Left hindlimb (tissue), 1 donor: Measurements from ENCODE around the gene SLC6A16.
"Not testable (repeated sequence)": the region's sequence is repeated elsewhere in the genome, so short reads cannot be mapped to it uniquely, and the experiment has no call there.

Source experiments
- DNase-seq: peaks from one replicate; pipeline ENCODE4 v3.0.0-alpha.2; 2018

Gene SLC6A16

DNA sequence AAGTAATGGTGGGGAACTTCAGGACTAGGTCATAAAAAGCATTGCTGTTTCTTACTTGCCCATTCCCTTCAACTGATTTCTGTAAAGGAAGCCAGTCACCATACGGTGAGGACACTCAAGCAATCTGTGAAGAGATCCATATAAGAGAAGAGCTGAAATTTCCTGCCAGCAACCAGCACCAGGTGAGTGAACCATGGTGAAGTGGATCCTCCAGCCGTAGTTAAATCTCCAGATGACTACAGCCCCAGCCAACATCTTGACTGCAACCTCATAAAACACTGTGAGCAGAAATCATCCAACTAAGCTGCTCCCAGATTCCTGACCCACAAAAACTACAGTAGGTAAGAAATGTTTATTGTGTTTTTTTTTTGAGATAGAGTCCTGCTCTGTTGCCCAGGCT lies 3.8 kb upstream of the SLC6A16 start:
- no peak for DNase-seq

DNA sequence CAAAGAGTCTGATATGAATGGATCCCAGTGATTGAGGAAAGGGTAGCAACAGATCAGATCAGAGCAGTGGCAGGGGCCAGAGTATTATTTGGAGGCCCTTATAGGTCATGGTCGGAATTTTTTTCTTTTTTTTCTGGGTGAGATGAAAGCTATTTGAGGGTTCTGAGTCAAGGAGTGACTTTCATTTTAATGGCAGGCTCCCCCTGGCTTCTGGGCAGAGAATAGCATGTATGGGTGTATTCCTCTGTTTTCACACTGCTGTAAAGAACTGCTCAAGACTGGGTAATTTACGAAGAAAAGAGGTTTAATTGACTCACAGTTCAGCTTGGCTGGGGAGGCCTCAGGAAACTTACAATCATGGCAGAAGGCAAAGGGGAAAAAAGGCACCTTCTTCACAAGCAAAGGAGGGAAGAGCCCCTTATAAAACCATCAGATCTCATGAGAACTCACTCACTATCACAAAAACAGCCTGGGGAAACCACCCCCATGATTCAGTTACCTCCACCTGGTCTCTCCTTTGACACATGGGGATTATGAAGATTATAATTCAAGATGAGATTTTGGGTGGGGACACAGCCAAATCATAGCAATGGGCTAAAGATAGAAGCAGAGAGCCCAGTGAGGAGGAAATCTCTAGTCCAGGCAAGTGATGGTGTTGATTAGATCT lies 3.0 kb upstream of the SLC6A16 start:
- DNase-seq = no peak

GRCh38 chr19:49326165-49326704 lies 1.2 kb upstream of the SLC6A16 start:
- no peak for DNase-seq

- DNase-seq = not testable (repeated sequence)
These were observed 765 bp upstream of the SLC6A16 start for GRCh38 chr19:49325756-49326155.

- no peak for DNase-seq
These were observed 6.7 kb downstream of the SLC6A16 start for GRCh38 chr19:49318296-49318695.

- DNase-seq = no peak
These were observed 8.7 kb downstream of the SLC6A16 start for GRCh38 chr19:49316284-49316683.

DNA sequence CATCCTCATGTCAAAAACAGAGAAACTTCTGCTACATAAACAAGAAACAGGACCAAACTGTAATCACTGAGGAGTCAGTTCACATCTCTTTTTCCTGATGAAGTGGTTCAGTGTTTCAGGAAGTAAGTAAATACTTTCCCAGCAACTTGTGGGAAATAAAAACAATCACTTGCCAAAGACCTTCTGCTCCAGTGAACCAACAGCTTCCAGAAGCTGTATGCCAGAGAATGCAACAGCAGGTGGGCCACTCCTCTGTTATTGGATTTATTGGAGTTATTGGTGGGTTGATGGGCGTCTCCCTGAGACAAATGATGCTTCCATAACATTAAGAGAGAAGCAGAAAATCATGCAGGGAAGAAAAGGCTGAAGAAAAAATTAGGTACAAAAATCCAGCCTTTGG lies 9.9 kb downstream of the SLC6A16 start:
- no peak for DNase-seq

DNA sequence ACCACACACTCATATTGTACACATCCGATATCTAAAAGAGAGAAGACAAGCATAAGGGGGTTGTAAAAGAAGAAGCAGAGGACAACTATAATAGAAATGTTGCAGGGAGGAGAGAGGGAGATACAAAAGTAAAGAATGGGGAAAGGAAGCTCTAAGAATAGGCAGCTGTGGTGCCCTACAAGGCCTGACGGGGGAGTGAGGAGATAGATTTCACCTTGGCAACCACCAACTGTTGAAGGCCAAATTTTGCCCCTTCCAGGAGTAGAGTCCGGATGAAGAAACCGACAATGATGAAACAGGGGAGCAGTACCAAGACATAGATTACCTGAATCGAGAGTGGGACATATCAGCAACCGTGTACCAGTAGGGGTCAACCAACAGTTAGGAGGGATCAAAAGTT lies 15.9 kb downstream of the SLC6A16 start:
- no peak for DNase-seq

- DNase-seq = not testable (repeated sequence)
These were observed 18.3 kb downstream of the SLC6A16 start for GRCh38 chr19:49306734-49307133.

DNA sequence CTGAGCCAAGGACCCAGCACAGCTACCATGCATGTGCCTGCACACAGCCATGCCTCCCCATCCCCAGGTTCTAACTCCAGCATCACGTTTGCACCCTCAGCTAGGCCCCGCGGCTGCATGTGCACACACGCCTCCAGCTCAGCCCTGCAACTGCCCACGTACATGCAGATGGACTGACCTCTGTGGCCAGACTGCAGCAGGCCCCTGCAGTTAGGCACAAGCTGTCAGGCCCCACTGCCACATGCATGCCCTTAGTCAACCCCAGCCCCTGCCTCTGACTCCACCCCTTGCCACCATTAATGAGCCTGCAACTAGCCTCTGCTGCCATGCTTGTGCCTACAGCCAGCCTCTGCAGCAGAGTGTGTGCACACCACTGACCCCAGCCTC lies 23.1 kb downstream of the SLC6A16 start:
- DNase-seq = no peak

DNA sequence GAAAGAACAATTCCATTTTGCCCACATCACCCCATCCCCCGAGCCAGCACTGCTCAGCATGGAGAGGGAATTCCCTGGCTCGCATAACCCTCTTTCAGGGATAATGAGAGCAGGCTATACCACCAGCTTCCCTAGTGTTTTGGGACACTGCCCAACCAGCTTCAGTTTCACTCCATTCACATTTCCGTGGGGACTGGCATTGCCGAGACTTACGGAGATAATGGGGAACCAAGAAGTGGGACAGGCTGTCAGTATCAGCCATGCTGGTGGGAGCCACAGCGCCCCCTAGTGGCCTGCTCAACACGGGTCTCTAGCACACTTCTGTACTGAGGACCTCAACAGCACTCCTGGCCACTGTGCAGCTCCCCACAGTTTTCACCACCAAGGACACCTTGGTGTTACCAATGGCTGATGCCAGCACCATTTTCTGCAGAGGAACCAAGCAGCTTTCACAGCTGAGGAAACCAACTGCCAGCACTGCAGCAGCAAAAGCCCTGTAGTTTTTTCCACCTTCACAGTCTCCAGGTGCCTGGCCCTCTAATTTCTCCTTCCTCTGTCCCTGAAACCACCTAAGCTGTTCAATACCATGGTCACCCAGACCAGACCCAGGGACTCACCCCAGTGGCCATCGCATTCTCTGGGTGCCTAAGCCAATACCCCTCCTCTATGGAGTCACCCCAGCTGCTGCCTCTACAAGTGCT lies 23.7 kb downstream of the SLC6A16 start:
- peak; percentile 49 for DNase-seq

DNA sequence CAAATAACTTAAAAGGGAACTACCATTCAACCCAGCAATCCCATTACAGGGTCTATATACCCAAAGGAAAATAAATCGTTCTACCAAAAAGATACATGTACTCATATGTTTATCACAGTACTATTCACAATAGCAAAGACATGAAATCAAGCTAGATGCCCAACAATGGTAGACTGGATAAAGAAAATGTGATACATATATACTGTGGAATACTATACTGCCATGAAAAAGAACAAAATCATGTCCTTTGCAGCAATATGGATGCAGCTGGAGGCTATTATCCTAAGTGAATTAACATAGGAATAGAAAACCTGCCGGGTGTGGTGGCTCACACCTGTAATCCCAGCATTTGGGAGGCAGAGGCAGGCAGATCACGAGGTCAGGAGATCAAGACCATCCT lies 26.3 kb downstream of the SLC6A16 start:
- DNase-seq = not testable (repeated sequence)

- DNase-seq = no peak
These were observed 27.6 kb downstream of the SLC6A16 start for GRCh38 chr19:49297403-49297802.

GRCh38 chr19:49295208-49295880 lies 29.6 kb downstream of the SLC6A16 start:
- no peak for DNase-seq

DNA sequence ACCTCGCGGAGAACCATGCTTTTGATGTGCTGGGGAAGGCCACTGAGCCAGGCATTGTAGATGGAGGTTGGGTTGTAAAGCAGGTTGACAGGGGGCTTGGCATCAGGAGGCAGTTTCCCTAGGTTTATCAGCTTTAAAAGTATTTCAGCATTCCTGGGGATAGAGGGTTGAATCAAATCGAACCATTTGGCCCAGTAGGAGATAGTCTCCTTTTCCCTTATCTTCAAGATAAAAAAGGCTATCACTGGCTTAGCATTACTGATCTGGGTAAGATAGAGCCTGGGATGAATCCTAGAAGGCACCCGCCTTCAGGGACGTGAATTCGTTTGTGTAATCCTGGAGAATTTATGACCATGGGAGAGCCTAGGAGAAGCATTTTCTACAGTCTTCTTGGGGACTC lies 30.6 kb downstream of the SLC6A16 start:
- no peak for DNase-seq

- DNase-seq = no peak
These were observed 34.5 kb downstream of the SLC6A16 start for GRCh38 chr19:49290517-49290916.

DNA sequence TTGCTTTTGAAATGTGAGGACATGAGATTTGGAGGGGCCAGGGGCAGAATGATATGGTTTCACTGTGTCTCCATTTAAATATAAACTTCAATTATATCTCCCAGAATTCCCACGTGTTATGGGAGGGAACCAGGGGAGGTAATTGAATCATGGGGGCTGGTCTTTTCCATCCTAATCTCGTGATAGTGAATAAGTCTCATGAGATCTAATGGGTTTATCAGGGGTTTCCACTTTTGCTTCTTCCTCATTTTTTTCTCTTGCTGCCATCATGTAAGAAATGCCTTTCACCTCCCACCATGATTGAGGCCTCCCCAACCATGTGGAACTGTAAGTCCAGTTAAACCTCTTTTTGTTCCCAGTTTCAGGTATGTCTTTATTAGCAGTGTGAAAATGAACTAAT lies 35.7 kb downstream of the SLC6A16 start:
- DNase-seq = not testable (repeated sequence)

- DNase-seq = not testable (repeated sequence)
These were observed 36.8 kb downstream of the SLC6A16 start for GRCh38 chr19:49288205-49288604.

DNA sequence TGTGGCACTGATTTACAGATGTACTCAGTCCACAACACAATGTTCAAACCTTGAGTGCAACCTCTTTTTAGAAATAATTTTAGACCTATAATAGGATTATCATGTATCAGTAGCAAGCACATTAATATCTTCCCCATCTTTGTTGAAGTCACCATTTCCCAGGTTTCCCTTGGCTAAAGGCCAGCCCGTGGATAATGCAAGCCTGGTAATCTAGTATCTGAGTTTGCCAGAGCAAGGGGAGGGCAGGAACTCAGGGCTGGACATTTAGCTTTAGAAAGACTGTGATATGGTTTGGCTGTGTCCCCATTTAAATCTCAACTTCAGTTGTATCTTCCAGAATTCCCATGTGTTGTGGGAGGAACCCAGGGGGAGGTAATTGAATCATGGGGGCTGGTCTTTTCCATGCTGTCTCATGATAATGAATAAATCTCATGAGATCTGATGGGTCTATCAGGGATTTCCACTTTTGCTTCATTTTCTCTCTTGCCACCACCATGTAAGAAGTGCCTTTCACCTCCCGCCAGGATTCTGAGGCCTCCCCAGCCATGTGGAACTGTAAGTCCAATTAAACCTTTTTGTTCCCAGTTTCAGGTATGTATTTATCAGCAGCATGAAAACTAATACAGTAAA lies 37.7 kb downstream of the SLC6A16 start:
- no peak for DNase-seq

GRCh38 chr19:49282184-49282583 lies 42.8 kb downstream of the SLC6A16 start:
- no peak for DNase-seq

DNA sequence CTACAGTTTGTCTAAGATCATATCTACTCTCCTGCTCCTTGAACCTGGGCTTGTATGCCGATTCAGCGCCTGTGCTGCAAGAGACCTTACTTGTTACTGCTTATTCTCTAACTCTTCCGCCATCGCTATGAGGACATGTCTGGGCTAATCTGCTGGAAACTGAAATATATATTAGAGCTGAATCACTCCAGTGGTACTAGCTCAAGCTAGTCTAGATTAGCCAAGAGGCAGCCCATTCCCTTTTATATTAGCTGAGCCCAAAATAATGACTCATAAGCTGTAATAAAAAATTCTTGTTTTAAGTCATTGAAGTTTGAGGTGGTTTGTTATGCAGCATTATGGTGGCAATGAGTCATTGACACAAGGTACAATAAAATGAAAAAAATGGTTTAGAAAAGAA lies 52.8 kb downstream of the SLC6A16 start:
- no peak for DNase-seq

GRCh38 chr19:49271080-49271753 lies 53.8 kb downstream of the SLC6A16 start:
- DNase-seq = no peak

GRCh38 chr19:49266409-49266808 lies 58.6 kb downstream of the SLC6A16 start:
- DNase-seq = not testable (repeated sequence)
